ENCODE measurements around the gene ACSL1.

The ACSL1 gene

DNA sequence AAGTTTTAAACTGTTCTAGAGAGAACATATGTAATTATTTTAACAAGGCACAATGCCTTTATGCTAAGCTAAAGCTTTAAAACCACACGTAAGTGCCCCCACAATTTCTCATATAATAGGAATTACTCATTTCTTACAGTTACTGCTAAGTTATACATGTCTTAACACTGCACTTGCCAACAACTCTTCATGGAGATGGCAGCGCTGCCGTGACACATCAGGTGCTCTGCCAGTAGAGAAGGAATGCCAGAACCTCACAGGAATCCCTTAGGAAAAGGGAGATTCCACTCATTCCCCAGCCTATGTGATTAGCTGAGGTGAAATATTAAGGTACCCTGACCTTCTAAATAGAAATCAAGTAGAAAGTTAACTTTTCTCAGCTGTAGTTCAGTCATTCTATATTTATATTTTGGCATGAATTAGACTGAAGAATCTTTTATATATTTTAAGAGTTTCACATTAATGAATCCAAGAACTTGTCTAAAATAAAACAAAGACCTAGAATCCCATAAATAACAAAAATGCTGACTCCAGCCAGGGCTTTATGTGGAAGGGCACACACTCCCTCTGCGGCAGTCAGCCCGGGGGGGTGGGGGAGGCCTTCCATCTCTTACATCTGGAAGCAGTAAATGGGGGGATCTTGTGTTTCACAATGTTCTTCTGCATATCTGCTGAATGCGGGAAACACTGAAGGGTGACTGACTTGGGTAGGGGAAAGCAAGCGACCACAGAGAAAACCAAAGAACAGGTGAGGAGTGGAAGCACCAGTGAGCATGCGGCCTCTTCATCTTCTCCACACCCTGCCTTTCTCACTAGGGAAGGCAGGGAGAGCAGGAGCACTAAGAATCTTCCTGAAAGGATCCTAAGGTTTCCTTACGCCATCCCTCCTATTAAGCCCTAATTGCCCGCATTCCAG, 23.7 kb downstream of the ACSL1 start:
- H3K79me2 ChIP-seq (ENCODE audit: control insufficient read depth, insufficient read depth, low read length): no peaks in the 10 kb centered on the region
- H2BK15ac ChIP-seq (replicated peaks; ENCODE audit: low read depth): no peak overlapping the region
- no peak overlapping the region for H3K23ac ChIP-seq (ENCODE audit: low read length)
- H3K56ac ChIP-seq (ENCODE audit: low read length): no peak overlapping the region
- H2BK5ac ChIP-seq (ENCODE audit: low read length): no peak overlapping the region
- no peaks in the 10 kb centered on the region for H3K27me3 ChIP-seq (ENCODE audit: insufficient read depth, low read length, poor library complexity)
- no peak overlapping the region for H2AK5ac ChIP-seq (ENCODE audit: low read length)
- H3K4me3 ChIP-seq (ENCODE audit: low read length): no peak overlapping the region
- H3K9ac ChIP-seq (ENCODE audit: low read length): no peak overlapping the region
- no peak overlapping the region for H3K27ac ChIP-seq (ENCODE audit: low read depth, low read length)
- no peak overlapping the region for H3K4me2 ChIP-seq (ENCODE audit: low read length)
- H3K18ac ChIP-seq (ENCODE audit: low read length): no peak overlapping the region
- WGBS (ENCODE audit: extremely low coverage, insufficient coverage, low lambda C conversion rate): no CpG with 5 or more reads among the region's 10 CpGs
- DNase-seq: peak; percentile 28
- no peaks in the 10 kb centered on the region for H3K36me3 ChIP-seq (ENCODE audit: control insufficient read depth, insufficient read depth, low read length)
- H3K4me1 ChIP-seq (ENCODE audit: control insufficient read depth, low read depth, low read length): peaks cover 8% of the 10 kb centered on the region
- H3K4ac ChIP-seq (ENCODE audit: low read depth, low read length): no peak overlapping the region
- no peak overlapping the region for H2BK120ac ChIP-seq (ENCODE audit: low read depth, low read length)
- H4K5ac ChIP-seq (ENCODE audit: low read length): no peak overlapping the region
- H3K79me1 ChIP-seq (ENCODE audit: low read length): no peaks in the 10 kb centered on the region
- no peak overlapping the region for H4K8ac ChIP-seq (ENCODE audit: low read depth, low read length)

DNA sequence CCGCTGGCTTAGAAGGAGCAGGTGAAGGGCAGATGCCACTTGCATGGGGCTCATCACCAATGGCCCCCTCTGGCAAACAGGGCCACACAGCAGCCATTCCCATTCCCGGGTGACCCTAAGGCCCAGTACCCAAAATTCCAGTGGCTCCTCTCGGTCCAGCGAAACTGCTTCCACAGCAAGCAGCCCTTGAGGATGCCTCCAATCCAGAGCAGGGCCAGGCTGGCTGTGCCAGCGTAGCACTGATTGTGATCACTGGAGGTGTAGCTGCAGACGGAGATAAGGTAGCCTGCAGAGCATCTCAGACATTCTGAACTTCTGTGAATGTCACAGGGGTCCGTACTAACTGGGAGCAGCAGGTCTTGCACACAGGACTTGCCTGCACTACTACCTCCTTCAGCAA, 27.3 kb downstream of the ACSL1 start:
- no peak for DNase-seq
- Histone ChIP-seq H3K4me2 (ENCODE audit: low read length) (no peak overlapping the region), H3K27ac (ENCODE audit: low read depth, low read length) (no peak overlapping the region), H3K36me3 (ENCODE audit: control insufficient read depth, insufficient read depth, low read length) (no peaks in the 10 kb centered on the region), H3K79me2 (ENCODE audit: control insufficient read depth, insufficient read depth, low read length) (no peaks in the 10 kb centered on the region), H4K5ac (ENCODE audit: low read length) (no peak overlapping the region), H3K56ac (ENCODE audit: low read length) (no peak overlapping the region), H2BK5ac (ENCODE audit: low read length) (no peak overlapping the region), H3K18ac (ENCODE audit: low read length) (no peak overlapping the region), H2BK15ac (replicated peaks; ENCODE audit: low read depth) (no peak overlapping the region), H3K9ac (ENCODE audit: low read length) (no peak overlapping the region), H3K4me3 (ENCODE audit: low read length) (no peak overlapping the region), H2BK120ac (ENCODE audit: low read depth, low read length) (no peak overlapping the region), H3K4me1 (ENCODE audit: control insufficient read depth, low read depth, low read length) (no peaks in the 10 kb centered on the region), H3K23ac (ENCODE audit: low read length) (no peak overlapping the region), H3K79me1 (ENCODE audit: low read length) (no peaks in the 10 kb centered on the region), H3K4ac (ENCODE audit: low read depth, low read length) (no peak overlapping the region), H3K27me3 (ENCODE audit: insufficient read depth, low read length, poor library complexity) (no peaks in the 10 kb centered on the region), H4K8ac (ENCODE audit: low read depth, low read length) (no peak overlapping the region), H2AK5ac (ENCODE audit: low read length) (no peak overlapping the region)
- WGBS (ENCODE audit: extremely low coverage, insufficient coverage, low lambda C conversion rate): no CpG with 5 or more reads among the region's 7 CpGs

DNA sequence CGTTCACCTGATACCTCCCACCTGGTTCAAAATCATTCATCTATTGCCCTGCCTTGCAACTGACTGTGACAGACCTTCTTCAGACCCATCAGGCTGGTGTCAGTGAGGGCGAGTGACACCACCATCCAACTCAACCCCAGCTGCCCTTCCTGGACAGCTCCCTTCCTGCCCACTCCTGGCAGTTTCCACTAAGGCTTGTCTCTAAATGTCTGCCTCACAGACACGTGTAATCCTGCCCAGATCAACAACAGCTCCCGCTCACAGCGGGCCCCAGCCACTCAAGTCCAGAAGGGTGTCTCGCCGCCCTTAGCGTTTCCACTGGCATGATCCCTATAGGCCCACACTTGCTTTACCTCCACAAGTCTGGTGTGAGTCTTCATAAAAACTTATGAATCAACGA, 28.9 kb downstream of the ACSL1 start:
- no peak overlapping the region for H3K18ac ChIP-seq (ENCODE audit: low read length)
- H3K27me3 ChIP-seq (ENCODE audit: insufficient read depth, low read length, poor library complexity): no peaks in the 10 kb centered on the region
- H3K23ac ChIP-seq (ENCODE audit: low read length): no peak overlapping the region
- H3K79me1 ChIP-seq (ENCODE audit: low read length): no peaks in the 10 kb centered on the region
- H3K4me3 ChIP-seq (ENCODE audit: low read length): no peak overlapping the region
- no peak overlapping the region for H3K9ac ChIP-seq (ENCODE audit: low read length)
- H2BK5ac ChIP-seq (ENCODE audit: low read length): no peak overlapping the region
- H3K4ac ChIP-seq (ENCODE audit: low read depth, low read length): no peak overlapping the region
- no peak overlapping the region for H3K56ac ChIP-seq (ENCODE audit: low read length)
- H4K5ac ChIP-seq (ENCODE audit: low read length): no peak overlapping the region
- H3K36me3 ChIP-seq (ENCODE audit: control insufficient read depth, insufficient read depth, low read length): no peaks in the 10 kb centered on the region
- H3K4me2 ChIP-seq (ENCODE audit: low read length): no peak overlapping the region
- peaks cover 2% of the 10 kb centered on the region for H3K4me1 ChIP-seq (ENCODE audit: control insufficient read depth, low read depth, low read length)
- no peak overlapping the region for H2AK5ac ChIP-seq (ENCODE audit: low read length)
- no peak overlapping the region for H4K8ac ChIP-seq (ENCODE audit: low read depth, low read length)
- no CpG with 5 or more reads among the region's 9 CpGs for WGBS (ENCODE audit: extremely low coverage, insufficient coverage, low lambda C conversion rate)
- no peak for DNase-seq
- H3K27ac ChIP-seq (ENCODE audit: low read depth, low read length): no peak overlapping the region
- H3K79me2 ChIP-seq (ENCODE audit: control insufficient read depth, insufficient read depth, low read length): no peaks in the 10 kb centered on the region
- no peak overlapping the region for H2BK120ac ChIP-seq (ENCODE audit: low read depth, low read length)
- no peak overlapping the region for H2BK15ac ChIP-seq (replicated peaks; ENCODE audit: low read depth)

- Histone ChIP-seq H3K27ac (ENCODE audit: low read depth, low read length) (no peak overlapping the region), H3K4me3 (ENCODE audit: low read length) (no peak overlapping the region), H3K36me3 (ENCODE audit: control insufficient read depth, insufficient read depth, low read length) (no peaks in the 10 kb centered on the region), H2BK5ac (ENCODE audit: low read length) (no peak overlapping the region), H4K8ac (ENCODE audit: low read depth, low read length) (no peak overlapping the region), H2BK15ac (replicated peaks; ENCODE audit: low read depth) (no peak overlapping the region), H2AK5ac (ENCODE audit: low read length) (no peak overlapping the region), H3K9ac (ENCODE audit: low read length) (no peak overlapping the region), H3K79me2 (ENCODE audit: control insufficient read depth, insufficient read depth, low read length) (no peaks in the 10 kb centered on the region), H3K79me1 (ENCODE audit: low read length) (no peaks in the 10 kb centered on the region), H4K5ac (ENCODE audit: low read length) (no peak overlapping the region), H2BK120ac (ENCODE audit: low read depth, low read length) (no peak overlapping the region), H3K23ac (ENCODE audit: low read length) (no peak overlapping the region), H3K4me2 (ENCODE audit: low read length) (no peak overlapping the region), H3K18ac (ENCODE audit: low read length) (no peak overlapping the region), H3K56ac (ENCODE audit: low read length) (no peak overlapping the region), H3K27me3 (ENCODE audit: insufficient read depth, low read length, poor library complexity) (no peaks in the 10 kb centered on the region), H3K4ac (ENCODE audit: low read depth, low read length) (no peak overlapping the region), H3K4me1 (ENCODE audit: control insufficient read depth, low read depth, low read length) (peaks cover 2% of the 10 kb centered on the region)
- DNase-seq: no peak
- no CpG with 5 or more reads among the region's 9 CpGs for WGBS (ENCODE audit: extremely low coverage, insufficient coverage, low lambda C conversion rate)
Observed at GRCh38 chr4:184795214-184795844, 30.4 kb downstream of the ACSL1 start.

- Histone ChIP-seq H3K36me3 (ENCODE audit: control insufficient read depth, insufficient read depth, low read length) (no peaks in the 10 kb centered on the region), H3K23ac (ENCODE audit: low read length) (no peak overlapping the region), H3K4ac (ENCODE audit: low read depth, low read length) (no peak overlapping the region), H3K9ac (ENCODE audit: low read length) (no peak overlapping the region), H4K5ac (ENCODE audit: low read length) (no peak overlapping the region), H4K8ac (ENCODE audit: low read depth, low read length) (no peak overlapping the region), H2BK15ac (replicated peaks; ENCODE audit: low read depth) (no peak overlapping the region), H3K4me1 (ENCODE audit: control insufficient read depth, low read depth, low read length) (peaks cover 2% of the 10 kb centered on the region), H3K27ac (ENCODE audit: low read depth, low read length) (no peak overlapping the region), H2AK5ac (ENCODE audit: low read length) (no peak overlapping the region), H3K27me3 (ENCODE audit: insufficient read depth, low read length, poor library complexity) (no peaks in the 10 kb centered on the region), H3K79me1 (ENCODE audit: low read length) (no peaks in the 10 kb centered on the region), H2BK120ac (ENCODE audit: low read depth, low read length) (no peak overlapping the region), H3K56ac (ENCODE audit: low read length) (no peak overlapping the region), H3K79me2 (ENCODE audit: control insufficient read depth, insufficient read depth, low read length) (no peaks in the 10 kb centered on the region), H3K18ac (ENCODE audit: low read length) (no peak overlapping the region), H3K4me3 (ENCODE audit: low read length) (no peak overlapping the region), H2BK5ac (ENCODE audit: low read length) (no peak overlapping the region), H3K4me2 (ENCODE audit: low read length) (no peak overlapping the region)
- WGBS (ENCODE audit: extremely low coverage, insufficient coverage, low lambda C conversion rate): no CpG with 5 or more reads among the region's 5 CpGs
- DNase-seq: no peak
Observed at GRCh38 chr4:184794470-184794869, 31.3 kb downstream of the ACSL1 start.

Data from mesendoderm (in vitro differentiated cells).